Stimulated activated CD4-positive, alpha-beta T cell treated with anti-CD3 and anti-CD28 coated beads, Interleukin-12 subunit alpha, Interleukin-12 subunit beta, amount 100 ng/mL, for 24 hours (primary cell): ENCODE measurements around the gene ZNF184.

Experiments used
- DNase-seq, 2 experiments: peaks; one replicate each; pipeline ENCODE4 v3.0.0-alpha.2; 2020; ENCODE audit warnings: low read depth in 2 of 2

ZNF184 gene

DNA sequence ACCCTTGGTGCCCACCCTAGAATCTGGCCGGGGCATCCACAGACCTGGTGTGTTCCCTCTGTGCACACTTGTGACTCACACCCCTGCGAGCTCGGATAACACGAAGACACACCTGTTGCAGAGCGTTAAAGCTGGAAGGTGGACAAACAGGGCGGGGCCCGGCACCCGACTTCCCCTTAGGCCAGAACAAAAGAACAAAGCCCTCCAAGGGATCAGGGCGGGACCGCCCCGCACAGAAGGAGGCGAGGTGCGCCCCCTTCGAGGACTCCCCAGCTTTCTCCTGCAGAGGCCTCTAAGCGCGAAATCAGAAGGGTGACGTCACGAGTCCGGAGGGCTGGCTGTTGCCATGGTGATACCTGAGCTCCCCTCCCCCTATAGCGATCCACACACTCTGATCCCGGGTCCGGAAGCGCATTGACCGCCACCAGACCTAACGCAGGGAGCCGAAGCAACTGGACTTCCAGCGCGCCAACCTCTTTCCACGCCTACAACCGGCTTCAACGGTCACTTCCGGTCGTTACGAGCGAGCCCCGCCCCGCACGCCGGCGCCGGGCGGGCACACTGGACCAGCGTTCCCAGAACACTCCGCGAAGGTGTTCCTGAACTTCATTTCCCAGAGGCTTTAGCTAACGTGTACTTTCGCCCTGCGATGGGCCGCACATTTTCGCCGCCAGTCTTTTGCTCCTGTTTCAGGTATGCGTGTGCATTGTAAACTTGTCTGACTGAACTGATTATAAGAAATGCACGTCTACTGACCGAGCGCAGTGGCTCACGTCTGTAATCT is at the start of gene ZNF184:
Gene ZNF184 (minus strand): TSS at position 489 of the 784 bp plus-strand sequence. CDS start 811 bp downstream, outside the sequence.
- DNase-seq: peak; percentile 77 to 80

DNA sequence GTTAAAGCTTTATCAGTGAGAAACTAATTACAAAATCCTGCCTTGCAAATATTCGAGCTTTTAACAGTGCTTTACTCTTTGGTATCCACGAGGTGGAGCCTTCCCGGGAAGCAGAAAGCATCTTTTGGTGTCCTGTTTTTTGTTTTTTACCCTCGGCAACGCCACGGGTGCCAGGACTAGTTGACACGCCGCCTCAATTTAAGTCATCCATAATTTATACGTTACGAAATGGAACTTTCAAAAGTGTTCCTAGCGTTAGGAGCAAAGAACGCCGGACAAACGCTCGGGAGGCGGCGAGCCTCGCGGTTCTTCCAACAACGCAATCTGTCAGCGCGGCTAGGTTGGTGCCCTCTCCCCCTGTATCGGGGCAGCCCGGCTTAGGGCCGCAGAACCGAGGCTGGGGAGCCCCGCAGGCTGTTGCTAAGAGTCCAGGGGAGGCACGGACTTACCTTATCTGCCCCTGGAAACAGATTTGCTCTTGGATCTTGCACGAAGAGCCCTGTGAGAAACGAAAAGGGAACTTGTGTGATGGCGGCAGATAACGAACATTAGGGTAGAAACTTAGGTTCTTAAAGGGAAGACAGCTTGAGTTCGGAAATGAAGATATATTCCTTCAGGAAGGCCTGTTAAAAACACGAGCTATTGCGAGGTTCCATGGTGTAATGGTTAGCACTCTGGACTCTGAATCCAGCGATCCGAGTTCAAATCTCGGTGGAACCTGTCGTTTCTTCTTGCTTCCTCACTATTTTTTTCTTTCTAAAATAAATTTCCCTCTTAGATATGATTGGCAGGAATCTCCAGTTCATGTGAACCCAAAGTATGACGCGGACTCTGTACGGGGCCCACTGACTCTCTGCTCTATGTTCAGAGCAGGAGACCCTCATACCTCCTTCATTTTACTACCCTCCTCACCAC is 46.2 kb upstream of the ZNF184 start:
- DNase-seq: peak; percentile 54 to 65

DNA sequence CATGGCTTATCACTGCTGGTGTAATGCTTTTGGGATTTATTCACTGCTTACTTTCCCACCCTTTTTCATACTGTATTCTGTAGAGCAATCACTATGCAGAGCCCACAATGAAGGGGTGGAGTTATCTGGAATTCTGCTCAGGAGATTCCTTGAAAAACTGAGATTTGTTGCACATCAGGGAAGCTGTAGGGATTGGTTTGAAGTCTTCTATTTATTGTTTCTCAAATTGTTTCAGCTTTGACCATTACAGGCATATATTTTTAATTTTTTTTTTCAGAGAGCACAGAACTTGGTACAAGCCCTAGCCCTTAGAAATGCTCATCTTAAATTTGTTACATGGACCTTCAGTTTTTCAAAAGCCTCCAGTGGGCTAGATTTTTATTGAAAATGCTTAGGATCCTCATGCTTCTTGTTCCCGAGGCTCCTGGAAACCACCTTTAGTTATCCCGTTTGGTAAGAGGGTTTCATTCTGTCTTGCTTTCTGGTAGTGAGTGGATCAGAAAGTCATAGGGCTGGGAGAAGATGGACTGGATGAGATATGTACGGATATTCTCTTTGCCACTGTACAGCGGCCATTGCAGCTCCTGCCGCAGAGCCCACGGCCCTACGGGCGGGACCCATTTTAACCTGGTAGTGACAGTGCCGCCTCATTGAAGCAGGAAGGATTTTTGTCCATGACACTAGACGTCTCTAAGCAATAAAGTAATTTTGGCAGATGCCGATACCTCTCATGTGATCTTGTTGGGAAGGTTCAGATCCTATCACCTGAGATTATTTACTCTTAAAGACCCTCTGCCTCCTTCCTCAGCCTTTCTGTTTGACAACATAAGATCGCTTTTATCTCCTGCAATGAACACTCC is 45.3 kb upstream of the ZNF184 start:
- DNase-seq: no peak

DNA sequence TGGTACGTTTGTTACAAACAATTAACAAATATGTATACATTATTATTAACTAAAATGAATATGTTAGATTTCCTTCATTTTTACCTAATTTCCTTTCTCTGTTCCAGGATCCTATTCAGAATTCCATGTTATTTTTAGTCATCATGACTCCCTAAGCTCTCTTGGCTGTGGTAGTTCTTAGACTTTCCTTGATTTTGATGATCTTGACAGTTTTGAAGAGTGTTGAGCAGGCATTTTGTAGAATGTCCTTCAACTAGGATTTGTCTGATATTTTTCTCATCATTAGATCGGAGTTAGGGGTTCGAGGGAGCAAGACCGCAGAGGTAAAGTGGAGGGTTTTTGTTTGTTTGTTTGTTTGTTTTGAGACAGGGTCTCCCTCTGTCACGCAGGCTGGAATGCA is 44.3 kb upstream of the ZNF184 start:
- DNase-seq: no peak

DNA sequence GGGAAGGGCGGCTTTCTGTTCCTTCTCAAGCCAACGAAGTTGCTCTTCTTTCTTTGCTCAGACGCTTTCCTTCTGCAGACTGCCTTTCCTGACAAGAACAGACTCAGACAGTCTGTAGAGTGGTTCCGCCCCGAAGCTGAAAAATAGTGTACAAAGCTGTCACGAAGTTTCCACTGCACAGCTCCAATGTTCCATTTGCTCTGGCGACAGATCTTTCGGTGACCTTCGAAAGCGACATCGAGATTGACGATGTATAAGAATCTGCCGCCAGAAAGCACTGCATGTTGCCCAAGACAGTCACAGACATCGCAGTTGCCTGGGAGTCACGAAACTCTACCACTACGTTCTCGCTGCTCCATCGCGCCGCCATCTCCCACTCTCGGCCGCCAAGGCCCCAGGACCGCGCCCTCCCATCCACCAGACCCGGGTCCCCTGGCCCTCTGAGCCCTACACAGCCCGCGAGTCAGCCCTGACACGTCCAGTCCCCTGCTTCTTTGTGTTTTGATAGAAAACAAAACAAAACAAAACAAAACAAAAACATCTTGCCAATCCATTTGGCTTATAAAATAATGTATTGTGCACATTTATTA is 42.1 kb upstream of the ZNF184 start:
- no peak for DNase-seq

DNA sequence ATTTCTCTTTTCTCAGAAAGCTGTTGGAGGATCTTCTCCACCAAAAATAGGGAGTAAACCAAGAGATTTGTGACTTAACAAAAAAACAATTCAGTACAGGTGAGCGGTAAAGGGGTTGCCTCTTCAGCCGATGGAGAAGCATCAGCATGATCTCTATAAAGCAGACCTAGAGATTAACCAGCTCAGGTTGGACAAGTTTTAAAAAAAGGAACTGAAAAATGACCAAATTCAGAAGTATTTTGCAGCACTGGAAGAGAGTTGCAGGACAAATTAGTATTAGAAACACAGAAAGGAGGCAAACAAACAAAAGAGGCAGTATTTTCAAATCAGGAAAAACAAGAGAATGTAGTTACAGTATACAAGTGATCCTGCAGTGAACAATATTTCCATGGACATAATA is 39.6 kb upstream of the ZNF184 start:
- no peak for DNase-seq

DNA sequence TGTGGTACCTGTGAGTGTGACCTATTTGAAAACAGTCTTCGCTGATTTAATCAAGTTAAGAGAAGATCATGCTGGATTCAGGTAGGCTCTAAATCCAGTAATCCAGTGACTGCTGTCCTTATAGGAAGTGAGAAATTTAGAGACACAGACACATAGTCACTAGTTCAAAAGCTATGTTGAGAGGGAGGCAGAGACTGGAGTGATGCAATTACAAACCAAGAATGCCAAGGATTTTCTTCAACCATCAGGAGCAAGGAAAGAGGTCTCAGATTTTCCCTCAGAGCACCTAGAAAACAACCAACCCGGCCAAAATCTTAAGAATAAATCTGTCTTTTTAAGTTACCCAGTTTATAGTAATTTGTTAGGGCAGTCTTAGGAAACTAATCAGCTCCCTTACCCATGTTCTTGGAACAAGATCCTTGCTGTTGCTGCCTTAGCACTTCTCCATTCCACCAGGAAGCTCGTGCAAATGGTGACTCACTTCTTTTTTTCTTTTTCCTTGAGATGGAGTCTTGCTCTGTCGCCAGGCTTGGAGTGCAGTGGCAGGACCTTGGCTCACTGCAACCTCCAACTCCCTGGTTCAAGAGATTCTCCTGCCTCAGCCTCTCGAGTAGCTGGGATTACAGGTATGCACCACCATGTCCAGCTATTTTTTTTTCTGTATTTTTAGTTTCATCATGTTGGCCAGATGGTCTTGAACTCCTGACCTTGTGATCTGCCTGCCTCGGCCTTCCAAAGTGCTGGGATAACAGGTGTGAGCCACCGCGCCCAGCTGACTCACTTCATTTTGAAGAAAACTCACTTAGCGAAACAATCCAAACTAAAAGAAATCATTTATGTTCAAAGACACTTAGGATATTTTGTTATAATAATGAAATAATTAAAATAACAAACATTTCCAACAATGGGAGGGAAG is 34.4 kb upstream of the ZNF184 start:
- DNase-seq: no peak

DNA sequence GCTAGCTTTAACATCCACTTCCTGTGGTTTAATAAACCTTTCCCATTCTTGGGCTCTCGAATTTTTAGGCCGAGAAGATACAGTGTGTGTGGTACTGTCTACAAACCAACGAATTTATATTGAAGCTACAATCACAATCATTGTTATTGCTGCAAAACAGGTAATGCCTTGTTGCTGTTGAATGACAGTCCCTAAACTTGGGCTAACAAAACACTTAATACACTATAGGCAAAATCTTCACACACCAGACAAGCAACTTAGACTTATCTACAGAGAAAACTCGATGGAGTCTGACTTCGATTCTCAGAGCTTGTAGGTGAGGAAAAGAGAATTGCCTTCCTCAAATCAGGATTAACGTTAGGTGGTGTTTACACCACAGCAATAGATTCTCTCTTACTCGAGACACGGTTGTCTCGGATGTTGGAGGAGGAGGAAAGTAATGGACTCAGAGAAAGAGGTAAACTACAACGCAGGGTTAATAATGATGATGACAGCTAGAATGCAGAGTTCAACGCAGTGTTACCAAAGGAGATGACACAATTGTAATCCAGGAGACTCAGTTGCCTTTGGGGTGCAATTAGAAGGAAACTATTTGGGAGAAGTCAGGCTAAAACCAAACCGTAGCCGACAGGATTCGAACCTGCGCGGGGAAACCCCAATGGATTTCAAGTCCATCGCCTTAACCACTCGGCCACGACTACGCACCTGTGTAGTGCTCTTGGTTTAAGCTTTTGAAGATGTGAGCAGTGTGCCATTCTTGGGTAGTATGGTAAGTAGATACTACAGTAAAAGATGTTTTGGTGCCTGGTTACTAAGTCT is 32.5 kb upstream of the ZNF184 start:
- peak; percentile 35 to 52 for DNase-seq

DNA sequence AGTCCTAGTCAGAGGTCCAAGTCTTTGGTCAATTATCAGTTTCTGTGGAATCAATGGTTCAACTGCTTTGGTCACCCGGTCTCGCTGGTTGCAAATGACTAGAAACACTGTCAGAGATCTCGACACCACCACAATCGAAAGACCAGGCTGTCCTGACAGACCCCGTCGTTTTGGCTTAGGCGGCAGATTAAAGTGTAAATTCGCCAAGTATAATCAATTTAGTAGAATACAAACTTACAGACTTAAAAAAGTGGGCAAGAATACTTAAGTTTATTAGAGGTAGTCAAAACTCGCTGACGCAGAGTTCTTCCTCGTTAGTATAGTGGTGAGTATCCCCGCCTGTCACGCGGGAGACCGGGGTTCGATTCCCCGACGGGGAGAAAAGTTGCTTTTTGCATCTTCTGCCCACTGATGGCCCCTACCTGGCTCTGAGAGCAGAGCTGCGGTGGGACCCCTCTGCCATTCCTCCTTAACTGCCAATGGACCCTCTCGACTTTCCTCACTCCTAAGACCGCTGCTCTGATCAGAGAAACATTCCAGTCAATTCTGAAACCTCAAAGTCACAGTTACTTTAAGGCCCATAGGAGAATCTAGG is 30.6 kb upstream of the ZNF184 start:
- peak; percentile 69 to 81 for DNase-seq

DNA sequence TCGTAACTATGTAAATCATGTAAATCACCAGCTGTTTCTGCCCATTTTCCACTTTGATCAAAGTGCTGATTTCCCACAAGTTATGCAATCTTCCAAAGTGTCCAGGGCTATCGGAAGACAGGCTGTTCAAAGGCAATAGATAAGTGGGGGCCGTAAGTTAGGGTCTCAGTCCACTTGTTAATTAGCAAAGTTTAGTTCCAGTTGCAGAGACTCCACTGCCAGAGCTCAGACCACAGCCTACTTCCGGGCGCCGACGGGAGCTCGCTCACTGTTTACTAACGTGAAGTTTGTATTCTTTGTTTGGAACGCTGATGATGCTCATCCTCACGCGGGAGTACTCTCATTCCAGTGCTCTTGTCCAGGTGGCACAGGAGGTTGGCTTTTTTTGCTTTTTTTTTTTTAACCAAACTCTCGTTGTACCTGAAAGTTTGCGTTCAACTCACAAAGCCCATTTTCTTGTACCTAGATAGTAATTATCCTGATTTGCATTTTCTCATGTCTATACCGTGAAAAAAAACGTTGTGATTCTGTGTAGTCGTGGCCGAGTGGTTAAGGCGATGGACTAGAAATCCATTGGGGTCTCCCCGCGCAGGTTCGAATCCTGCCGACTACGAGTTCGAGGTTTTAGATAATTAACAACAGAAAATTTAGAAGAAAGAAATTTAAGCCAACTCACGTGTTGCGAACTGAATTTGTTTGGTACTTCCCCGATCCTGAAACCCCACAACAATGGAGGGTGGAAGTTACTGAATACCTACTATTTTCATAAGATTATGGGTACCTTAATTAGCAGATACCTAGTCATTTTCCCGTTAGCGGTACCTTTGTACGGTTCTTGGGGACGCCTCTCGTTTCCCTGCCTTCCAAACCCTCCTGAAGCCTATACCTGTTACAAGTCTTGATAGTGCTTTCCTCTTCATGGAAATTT is 29.9 kb upstream of the ZNF184 start:
- DNase-seq: peak; percentile 71 to 85

DNA sequence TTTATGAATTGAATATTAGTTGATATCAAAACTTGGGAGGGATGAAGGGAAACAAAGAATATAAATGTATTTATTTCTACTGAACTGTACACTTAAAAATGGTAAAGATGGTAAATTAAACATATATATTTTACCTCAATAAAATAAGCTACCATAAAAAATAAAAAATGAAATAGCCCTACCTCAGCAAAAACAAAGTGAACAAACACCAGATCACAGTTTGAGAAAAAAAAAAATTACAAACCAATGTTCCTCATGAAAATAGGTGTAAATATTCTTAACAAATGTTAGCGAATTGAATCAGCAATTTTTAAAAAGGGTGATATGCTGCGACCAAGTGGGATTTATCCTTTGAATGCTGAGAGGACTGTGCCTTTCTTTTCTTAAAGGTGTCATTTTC is 28.3 kb upstream of the ZNF184 start:
- DNase-seq: no peak

DNA sequence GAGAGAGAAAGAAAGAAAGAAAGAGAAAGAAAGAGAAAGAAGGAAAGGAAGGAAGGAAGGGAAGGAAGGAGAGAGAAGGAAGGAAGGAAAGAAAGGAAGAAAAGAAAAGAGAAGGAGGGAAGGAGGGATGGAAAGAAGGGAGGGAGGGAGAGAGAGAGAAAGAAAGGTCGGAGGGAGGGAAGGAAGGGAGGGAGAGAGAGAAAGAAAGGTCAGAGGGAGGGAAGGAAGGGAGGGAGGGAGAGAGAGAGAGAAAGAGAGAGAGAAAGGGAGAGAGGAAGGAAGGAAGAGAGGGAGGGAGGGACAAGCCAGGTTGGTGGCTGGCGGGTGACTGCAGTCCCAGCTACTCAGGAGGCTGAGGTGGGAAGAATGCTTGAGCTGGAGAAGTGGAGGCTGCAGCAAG is 27.3 kb upstream of the ZNF184 start:
- no peak for DNase-seq

DNA sequence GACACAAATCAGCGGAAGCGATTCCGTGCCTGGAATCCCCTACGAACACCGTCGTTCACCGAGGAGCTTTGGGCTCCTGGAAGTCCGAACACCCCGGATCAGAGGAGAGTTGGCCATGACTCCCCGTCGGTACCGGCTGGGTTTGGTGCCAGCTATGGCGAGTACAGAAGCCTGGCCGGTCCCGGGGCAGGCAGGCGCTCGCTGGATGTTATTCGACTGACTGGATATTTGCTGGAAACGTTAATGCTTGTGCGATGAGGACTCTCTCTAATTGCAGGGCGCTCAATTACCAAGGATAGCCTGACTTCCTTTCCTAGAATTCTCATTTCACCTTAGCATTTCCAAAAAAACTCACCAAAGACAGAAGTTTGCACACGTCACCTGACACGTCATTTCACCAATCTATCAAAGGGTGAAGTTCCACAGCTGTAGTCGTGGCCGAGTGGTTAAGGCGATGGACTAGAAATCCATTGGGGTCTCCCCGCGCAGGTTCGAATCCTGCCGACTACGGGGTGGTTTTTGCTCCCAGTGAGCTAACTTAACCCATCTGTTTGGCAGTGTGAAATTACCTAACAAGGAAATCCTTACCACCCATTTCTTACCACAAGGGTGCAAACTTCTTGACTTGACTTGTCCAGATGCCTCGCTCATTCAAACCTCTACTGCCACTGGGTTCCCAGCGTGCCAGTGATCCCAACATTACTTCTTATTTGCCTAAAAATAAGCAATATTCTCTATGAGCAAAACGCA is 22.7 kb upstream of the ZNF184 start:
- peak; percentile 71 to 83 for DNase-seq

DNA sequence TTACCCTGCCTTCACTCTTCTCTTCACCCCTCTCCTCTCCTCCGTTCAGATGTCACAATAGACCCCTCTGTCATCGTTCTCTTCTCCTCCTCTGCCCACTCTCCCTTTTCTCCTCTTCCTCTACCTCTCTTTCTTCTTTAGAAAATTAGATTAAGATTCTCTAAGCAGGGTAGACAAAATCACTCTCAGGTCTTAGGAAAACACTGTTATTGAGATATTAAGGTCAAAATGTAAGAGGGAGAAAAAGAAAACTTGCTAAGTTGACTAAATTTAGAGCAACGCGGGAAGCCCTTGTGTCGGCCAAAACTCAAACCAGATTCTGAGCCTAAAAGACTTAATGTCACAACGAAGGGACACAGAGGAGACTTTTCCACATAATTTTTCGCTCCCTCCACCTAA is 22.1 kb upstream of the ZNF184 start:
- no peak for DNase-seq

DNA sequence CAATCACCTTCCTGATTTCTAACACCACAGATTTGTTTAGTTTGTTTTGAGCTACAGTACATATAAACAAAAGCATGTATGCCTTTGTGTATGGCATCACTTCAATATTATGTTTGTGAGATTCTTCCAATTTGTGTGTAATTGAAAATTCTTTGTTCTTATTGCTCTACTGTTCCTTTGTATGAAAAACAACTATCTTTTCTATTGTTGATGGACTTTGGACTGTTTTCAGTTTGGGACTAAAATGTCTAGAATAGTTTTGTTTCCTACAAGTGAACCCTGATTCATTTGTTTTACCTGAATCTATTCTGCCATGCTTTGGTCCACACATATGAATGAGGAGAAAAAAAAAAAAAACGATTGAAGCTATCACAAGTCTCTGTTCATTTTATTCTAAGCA is 21.2 kb upstream of the ZNF184 start:
- no peak for DNase-seq

DNA sequence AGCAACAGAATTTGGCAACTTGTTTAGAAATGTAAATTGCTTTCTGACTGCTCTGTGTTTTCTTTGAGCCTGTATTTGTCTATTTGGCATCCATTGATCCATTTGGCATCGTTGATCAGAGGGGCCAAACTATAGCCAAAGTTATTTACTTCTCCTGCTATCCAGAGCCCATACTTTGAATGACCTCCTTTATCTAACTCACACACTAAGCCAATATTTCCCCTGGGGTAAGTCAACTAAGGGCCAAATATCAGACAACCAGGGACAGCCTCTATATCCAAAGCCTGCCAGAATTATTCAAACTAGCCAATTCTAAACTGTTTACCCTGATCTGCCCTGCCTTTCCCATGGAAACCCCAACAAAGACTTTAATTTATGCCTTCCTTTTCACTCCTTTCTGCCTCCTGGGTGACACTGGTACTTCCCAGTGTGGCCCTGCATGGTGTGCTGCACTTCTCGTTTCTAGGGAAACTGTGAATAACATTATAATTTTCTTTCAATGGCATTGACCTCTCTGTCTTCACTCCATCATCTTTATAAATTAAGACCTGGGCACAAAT is 19.8 kb upstream of the ZNF184 start:
- DNase-seq: no peak
